NT2/D1 (cell line): ENCODE data around the gene UQCR10.

ENCODE experiments used
- DNase-seq: peaks from one replicate; pipeline ENCODE4 v3.0.0-alpha.2; 2011; ENCODE audit warnings: low read depth, low spot score
- H3K27me3 ChIP-seq: 2 replicates; pipeline ENCODE4 v1.6.0; 2011; ENCODE audit warnings: mild to moderate bottlenecking; ENCODE audit not compliant: insufficient read length, insufficient read depth
- H3K36me3 ChIP-seq: 2 replicates; pipeline ENCODE4 v1.6.1; 2011; ENCODE audit warnings: mild to moderate bottlenecking, low read length, mixed read lengths; ENCODE audit not compliant: insufficient read depth, insufficient read length
- H3K4me1 ChIP-seq: 2 replicates; pipeline ENCODE4 v1.5.1; 2011; ENCODE audit not compliant: insufficient read depth, insufficient read length
- H3K4me3 ChIP-seq: 2 replicates; pipeline ENCODE4 v1.5.1; 2011; ENCODE audit warnings: low read depth; ENCODE audit not compliant: insufficient read length
- H3K9ac ChIP-seq: 2 replicates; pipeline ENCODE4 v1.6.0; 2011; ENCODE audit warnings: low read depth; ENCODE audit not compliant: insufficient read length
- H3K9me3 ChIP-seq: 2 replicates; pipeline ENCODE4 v1.5.1; 2011; ENCODE audit warnings: mild to moderate bottlenecking, low read length; ENCODE audit not compliant: insufficient read depth
- SUZ12 ChIP-seq: IDR thresholded peaks from 2 replicates; pipeline ENCODE4 v1.6.1; 2011; ENCODE audit not compliant: insufficient read length, insufficient read depth; ENCODE audit errors: extremely low read depth
- YY1 ChIP-seq: IDR thresholded peaks from 2 replicates; pipeline ENCODE4 v1.6.1; 2011; ENCODE audit not compliant: insufficient read length, insufficient read depth
- ZNF274 ChIP-seq: IDR thresholded peaks from 2 replicates; pipeline ENCODE4 v1.6.1; 2011; ENCODE audit warnings: mild to moderate bottlenecking, low read depth, low read length

Gene UQCR10

GRCh38 chr22:29815580-29815979 lies 48.4 kb downstream of the UQCR10 start:
- no peaks in the 10 kb centered on the region for H3K4me1 ChIP-seq
- peaks cover 76% of the 10 kb centered on the region for H3K36me3 ChIP-seq
- no peaks in the 10 kb centered on the region for H3K9me3 ChIP-seq
- no peak for DNase-seq
- H3K4me3 ChIP-seq, result no peak overlapping the region
- no peaks in the 10 kb centered on the region for H3K27me3 ChIP-seq
- H3K9ac ChIP-seq, result no peak overlapping the region
- TF ChIP-seq SUZ12 (no peak), ZNF274 (no peak), YY1 (no peak)

GRCh38 chr22:29816128-29816527 lies 49.0 kb downstream of the UQCR10 start:
- no peaks in the 10 kb centered on the region for H3K27me3 ChIP-seq
- peaks cover 80% of the 10 kb centered on the region for H3K36me3 ChIP-seq
- DNase-seq, result no peak
- H3K9ac ChIP-seq, result no peak overlapping the region
- H3K4me1 ChIP-seq, result no peaks in the 10 kb centered on the region
- H3K9me3 ChIP-seq, result no peaks in the 10 kb centered on the region
- TF ChIP-seq YY1 (no peak), SUZ12 (no peak)
- no peak overlapping the region for H3K4me3 ChIP-seq

- Histone ChIP-seq H3K36me3 (peaks cover 82% of the 10 kb centered on the region), H3K9ac (no peak overlapping the region), H3K27me3 (no peaks in the 10 kb centered on the region), H3K4me1 (no peaks in the 10 kb centered on the region), H3K4me3 (no peak overlapping the region), H3K9me3 (no peaks in the 10 kb centered on the region)
- TF ChIP-seq ZNF274, result no peak
- TF ChIP-seq SUZ12, result no peak
- no peak for TF ChIP-seq YY1
- DNase-seq, result no peak
Observed at GRCh38 chr22:29816539-29816938, 49.4 kb downstream of the UQCR10 start.

GRCh38 chr22:29816980-29817379 lies 49.8 kb downstream of the UQCR10 start:
- Histone ChIP-seq H3K9me3 (no peaks in the 10 kb centered on the region), H3K27me3 (no peaks in the 10 kb centered on the region), H3K4me3 (no peak overlapping the region), H3K9ac (no peak overlapping the region), H3K36me3 (peaks cover 82% of the 10 kb centered on the region), H3K4me1 (no peaks in the 10 kb centered on the region)
- no peak for TF ChIP-seq YY1
- TF ChIP-seq SUZ12, result no peak
- no peak for TF ChIP-seq ZNF274
- DNase-seq, result no peak

- Histone ChIP-seq H3K36me3 (peaks cover 83% of the 10 kb centered on the region), H3K9ac (no peak overlapping the region), H3K4me1 (no peaks in the 10 kb centered on the region), H3K9me3 (no peaks in the 10 kb centered on the region), H3K4me3 (no peak overlapping the region), H3K27me3 (no peaks in the 10 kb centered on the region)
- DNase-seq, result no peak
- TF ChIP-seq YY1, result no peak
- no peak for TF ChIP-seq ZNF274
- no peak for TF ChIP-seq SUZ12
Observed at GRCh38 chr22:29817724-29818123, 50.6 kb downstream of the UQCR10 start.

- no peak for TF ChIP-seq SUZ12
- TF ChIP-seq YY1, result no peak
- Histone ChIP-seq H3K27me3 (no peaks in the 10 kb centered on the region), H3K36me3 (peaks cover 80% of the 10 kb centered on the region), H3K9ac (no peak overlapping the region), H3K9me3 (no peaks in the 10 kb centered on the region), H3K4me3 (no peak overlapping the region), H3K4me1 (no peaks in the 10 kb centered on the region)
- no peak for DNase-seq
Observed at GRCh38 chr22:29819501-29819900, 52.3 kb downstream of the UQCR10 start.
